GM18526 (cell line): ENCODE measurements around the gene NRTN.

Experiments
- POLR2A ChIP-seq: IDR thresholded peaks from 3 replicates; pipeline ENCODE4 v1.6.1; 2011; ENCODE audit not compliant: insufficient read length; ENCODE audit errors: extremely low read depth

Gene NRTN

GRCh38 chr19:5804516-5805461 is at the start of gene NRTN:
TSS of gene NRTN (plus strand) at chr19:5805067. CDS start at chr19:5824166, 19,099 bp downstream.
- TF ChIP-seq POLR2A: no peak

DNA sequence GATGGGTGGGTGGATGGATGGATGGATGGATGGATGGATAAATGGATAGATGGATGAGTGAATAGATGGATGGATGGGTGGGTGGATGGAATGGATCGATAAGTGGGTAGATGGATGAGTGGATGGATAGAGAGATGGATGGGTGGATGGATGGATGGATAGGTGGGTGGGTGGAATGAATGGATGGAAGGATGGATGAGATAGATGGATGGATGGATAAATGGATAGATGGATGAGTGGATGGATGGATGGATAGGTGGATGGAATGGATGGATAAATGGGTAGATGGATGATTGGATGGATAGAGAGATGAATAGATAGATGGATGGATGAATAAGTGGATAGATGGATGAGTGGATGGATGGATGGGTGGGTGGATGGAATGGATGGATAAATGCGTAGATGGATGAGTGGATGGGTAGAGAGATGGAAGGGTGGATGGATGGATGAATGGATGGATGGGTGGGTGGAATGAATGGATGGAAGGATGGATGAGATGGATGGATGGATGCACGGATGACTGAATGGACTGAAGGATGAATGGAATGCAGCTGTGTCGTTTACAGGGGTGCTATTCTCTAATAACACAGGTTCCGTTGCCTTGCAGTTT is 42.2 kb upstream of the NRTN start:
- no peak for TF ChIP-seq POLR2A

DNA sequence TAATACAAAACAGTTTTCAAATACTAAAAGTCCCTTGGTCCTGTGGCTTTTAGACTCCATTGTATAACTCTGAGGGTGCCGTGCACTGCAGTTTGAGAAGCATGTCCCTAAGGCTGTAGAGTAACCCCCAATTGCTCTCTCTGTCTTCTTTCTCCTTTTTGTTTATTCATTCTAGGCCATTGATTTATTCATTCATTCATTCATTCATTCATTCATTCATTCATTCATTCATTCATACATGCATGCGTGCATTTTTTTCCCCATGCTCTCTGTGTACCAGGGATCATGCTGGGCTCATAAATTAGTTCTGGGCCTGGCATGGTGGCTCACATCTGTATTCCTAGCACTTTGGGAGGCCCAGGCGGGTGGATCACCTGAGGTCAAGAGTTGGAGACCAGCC is 39.6 kb upstream of the NRTN start:
- no peak for TF ChIP-seq POLR2A

DNA sequence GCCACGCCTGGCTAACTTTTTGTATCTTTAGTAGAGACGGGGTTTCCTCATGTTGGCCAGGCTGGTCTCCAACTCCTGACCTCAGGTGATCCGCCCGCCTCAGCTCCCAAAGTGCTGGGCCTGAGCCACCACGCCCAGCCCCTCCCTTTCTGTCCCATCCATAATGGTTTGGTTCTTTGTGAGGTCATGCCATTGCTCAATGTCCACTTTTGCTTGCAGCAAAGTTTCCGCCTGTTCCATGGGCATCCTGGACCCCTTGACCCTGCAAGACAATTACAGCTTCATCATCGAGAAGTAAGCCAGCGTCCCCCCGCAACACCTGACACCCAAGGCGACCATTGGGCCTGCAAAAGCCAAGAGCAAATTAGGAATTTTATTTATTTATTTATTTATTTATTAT is 36.9 kb upstream of the NRTN start:
- no peak for TF ChIP-seq POLR2A

GRCh38 chr19:5772416-5772815 is 32.5 kb upstream of the NRTN start:
- no peak for TF ChIP-seq POLR2A

GRCh38 chr19:5773276-5773675 is 31.6 kb upstream of the NRTN start:
- TF ChIP-seq POLR2A: no peak

- no peak for TF ChIP-seq POLR2A
Measured at GRCh38 chr19:5774921-5775320, 29.9 kb upstream of the NRTN start.

DNA sequence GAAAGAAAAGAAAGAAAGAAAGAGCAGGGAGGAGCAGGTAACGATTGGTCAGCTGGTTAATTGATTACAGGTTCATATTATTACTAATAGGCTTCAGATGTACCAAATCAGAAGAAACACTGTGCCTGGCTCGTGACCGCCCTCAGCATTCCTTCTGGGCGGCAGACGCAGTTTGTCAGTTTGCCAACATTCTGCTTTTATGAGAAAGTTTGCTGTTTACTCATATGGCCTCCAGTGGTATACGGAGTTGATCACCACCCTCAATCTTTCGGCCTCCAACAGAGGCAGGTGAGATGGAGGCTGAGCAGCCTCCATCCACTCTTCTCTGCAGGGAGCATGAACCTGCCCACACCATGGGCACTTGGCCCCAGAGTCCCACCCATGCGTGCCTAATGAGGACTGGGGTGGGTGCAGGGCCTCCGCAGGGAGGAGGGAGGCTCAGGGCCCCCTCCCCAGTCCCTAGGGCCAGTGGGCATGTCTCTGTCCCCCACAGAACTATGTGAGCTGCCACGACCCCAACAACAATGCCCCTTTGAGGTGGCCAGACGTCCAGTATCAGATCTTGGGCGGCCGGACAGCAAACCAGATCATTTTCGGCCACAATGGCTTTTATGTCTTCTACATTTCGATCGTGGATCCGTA is 29.1 kb upstream of the NRTN start:
- TF ChIP-seq POLR2A: no peak

DNA sequence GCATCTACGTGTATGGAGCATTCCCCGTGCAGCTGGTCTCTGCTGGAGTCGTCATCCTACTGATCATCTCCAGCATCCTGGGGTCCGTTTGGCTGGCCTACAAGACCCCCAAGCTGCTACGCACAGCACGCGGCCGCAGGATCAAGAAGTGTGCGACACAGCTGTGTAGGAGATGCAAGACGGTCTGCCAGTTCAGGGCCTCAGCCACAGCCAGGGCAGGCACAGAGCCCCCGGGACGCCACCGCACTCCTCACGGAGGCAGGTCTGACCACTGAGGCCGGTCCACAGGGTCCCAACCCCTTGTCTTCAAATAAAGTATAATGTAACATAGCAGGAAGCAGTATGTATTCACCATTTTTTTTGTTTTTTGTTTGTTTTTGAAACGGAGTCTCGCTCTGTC is 26.5 kb upstream of the NRTN start:
- no peak for TF ChIP-seq POLR2A

DNA sequence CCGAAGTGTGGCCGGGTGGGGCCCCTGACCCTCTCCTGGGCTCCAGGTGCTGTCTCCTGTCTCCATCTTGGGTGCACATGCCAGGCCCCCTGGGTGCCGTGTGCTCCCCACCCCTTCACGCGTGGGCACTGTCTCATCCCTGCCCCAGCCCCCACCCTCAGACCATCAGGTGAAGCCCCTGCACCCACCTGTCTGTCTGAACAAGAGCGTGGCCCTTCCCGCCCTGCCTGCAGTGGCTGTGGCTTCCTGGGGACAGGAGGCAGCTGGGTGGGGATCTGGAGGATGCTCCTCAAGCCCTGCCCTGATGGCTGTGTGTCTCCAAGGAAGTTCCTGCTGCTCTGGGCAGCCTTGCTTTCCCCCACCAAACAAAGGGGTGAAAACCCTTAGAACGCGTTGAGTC is 22.5 kb upstream of the NRTN start:
- no peak for TF ChIP-seq POLR2A

GRCh38 chr19:5782945-5783919 is 21.6 kb upstream of the NRTN start:
- no peak for TF ChIP-seq POLR2A

GRCh38 chr19:5784581-5785147 is 20.2 kb upstream of the NRTN start, which contains the start of gene PRR22:
TSS of gene PRR22 (minus strand) at chr19:5784746. CDS start at chr19:5784660, 86 bp downstream.
- TF ChIP-seq POLR2A: no peak

- no peak for TF ChIP-seq POLR2A
Measured at GRCh38 chr19:5785423-5785822, 19.4 kb upstream of the NRTN start.
